GM21367 (cell line): ENCODE results near the gene GAS2L1.

ENCODE experiments used
- ATAC-seq: cut with Tn5 transposase; IDR thresholded peaks from one replicate; pipeline ENCODE4 v1.9.1; 2021; ENCODE audit not compliant: unreplicated experiment

Gene GAS2L1

DNA sequence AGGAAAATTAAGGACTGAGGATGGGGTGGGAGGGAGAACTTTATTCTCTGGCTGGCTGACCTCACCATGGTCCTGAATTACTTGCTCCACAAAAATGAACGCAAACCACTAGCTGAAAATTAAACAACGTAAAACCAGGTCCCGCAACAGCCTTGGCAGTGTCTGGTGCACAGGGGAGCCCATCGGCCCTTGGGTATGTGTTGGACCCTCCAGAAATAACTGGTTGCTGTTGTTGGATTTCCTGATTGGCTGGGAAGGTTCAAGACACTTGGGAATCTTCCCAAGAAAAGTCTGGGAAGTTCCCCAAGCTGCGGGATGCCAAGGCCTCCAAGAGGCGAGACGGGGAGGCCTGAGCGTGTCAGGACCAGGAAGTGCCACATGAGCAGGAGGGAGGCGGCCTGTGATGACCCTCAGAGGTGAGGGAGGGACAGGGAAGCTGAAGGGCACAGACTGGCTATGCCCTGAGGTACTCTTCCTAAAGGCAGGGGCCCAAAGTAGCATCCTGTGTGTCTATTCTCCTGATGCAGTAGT lies 19.4 kb downstream of the GAS2L1 start:
- no peak for ATAC-seq

DNA sequence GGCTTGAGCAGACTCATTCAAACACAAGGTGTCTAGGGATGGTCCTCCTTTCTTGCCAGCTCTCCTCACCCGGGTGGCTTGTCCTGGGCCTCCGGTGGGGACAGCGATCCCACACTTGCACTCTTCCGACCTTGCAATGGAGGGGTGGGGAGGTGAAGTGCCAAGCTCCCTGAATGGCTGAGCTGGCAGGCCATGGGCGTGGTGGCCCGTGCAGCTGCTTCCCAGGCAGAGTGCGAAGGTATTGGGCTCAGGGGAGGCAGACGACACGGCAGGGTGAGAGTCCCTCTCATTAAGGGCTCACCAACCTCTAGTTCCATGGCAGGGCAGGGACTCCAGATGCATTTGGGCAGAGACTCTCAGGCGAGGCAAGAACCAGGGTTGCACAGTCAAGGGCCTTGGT lies 20.0 kb downstream of the GAS2L1 start:
- ATAC-seq, result no peak

DNA sequence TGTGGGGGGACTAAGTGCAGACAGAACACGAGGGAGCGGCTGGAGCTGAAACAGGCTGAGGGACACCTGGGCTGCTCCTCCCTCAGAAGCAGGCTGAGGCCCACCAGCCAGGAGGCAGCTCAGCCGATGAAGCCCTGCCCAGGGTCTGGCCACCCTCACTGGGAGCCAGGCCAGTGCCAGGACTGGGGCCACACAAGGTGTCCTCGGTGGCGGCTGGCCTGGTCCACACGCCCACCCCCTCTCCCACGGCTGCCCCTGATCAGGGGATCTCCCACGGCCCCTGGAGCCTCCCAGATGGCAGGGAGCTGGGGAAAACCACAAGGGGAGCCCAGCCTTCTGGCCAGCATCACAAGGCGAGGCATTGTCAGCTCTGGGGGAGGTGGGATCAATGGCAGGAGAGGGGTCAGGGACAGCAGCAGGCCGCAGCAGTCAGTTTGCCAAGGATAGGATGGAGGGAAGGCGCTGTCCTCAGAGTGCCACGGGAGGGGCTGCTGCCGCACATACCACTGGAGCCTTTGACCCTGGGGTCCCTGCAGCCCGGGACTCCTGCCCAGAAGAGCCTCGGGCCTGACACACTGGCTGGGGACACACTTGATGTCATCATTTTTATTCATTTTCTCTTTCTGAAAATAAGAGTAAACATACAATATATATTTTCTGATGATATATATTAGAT lies 20.8 kb downstream of the GAS2L1 start:
- no peak for ATAC-seq

DNA sequence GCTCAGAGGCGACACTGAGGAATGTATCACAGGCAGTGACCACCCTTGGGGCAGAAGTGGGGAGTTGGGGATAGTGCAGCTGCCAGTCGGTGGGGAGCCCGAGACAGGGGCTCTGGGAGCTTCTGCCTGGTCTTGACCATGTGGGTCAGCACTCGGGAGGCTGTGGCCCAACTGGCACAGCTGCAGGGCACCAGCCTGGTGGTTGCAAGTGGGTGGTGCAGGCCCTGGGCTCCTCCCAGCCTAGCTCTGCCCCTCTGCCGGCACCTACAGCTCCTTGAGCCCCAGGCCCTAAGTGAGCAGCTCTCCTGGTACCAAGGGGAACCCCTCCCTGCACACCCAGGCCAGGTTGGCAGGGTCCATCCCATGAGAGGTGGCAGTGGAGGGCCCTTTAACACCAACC lies 21.6 kb downstream of the GAS2L1 start:
- no peak for ATAC-seq

DNA sequence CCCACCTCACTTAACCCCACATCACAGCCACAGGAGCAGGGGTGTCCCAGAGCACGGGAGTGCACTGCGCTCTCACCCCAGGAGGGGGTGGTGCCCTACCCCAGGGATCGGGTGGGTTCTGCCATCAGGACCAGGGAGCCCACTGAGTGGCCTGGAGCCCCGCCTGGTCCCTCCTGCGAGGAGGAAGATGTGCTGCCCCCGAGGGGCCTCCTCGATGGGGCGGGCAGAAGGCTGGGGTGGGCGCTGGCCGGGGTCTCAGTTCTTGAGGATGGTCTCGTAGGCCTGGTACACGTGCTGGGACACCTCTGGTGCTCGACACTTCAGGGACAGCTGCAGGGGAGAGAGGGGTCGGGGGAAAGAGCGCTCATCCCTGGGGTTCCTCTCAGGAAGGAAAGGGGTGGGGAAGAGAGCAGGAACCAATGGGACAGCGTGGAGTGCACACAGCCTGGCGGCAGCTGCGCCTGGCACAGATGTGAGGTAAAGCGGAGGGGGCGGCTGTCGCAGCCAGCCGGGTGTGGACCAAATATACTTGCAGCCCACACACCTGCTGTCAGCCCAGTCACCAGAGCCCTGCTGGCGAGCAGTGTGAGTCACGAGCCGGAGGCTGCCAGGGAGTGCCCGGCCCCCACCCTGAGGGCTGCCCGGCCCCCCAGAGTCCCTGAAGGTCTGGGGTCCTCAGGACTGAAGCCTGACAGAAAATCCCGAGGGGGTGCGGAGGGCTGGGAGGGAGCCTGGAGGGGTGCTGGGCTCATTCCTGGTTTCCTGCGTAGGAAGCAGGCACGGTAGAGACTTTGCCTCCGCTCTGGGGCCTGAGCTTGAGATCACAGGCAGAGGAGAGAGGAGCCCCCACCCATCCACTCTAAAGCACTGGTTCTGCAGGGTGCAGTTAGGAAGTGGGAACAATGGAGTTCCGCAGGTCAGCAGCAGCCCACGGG lies 22.4 kb downstream of the GAS2L1 start:
- ATAC-seq, result no peak

DNA sequence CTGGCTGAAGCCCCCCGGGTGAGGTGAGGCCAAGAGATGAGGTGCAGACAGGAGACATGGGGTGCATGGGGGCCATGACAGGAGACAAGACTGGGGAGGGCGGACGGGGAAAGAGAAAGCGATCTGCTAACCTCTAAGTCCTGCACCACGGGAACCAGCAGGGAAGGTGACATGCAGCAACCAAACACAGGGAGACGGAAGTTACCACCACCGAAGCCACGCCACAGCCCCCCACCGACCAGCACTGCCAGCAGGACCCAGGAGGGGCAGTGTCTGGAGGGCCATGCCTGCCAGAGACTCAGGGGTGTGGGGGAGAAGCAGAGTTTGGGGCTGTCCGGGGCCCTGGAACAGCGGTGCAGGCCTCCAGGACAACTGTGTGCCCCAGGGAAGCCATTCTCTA lies 23.1 kb downstream of the GAS2L1 start:
- no peak for ATAC-seq

DNA sequence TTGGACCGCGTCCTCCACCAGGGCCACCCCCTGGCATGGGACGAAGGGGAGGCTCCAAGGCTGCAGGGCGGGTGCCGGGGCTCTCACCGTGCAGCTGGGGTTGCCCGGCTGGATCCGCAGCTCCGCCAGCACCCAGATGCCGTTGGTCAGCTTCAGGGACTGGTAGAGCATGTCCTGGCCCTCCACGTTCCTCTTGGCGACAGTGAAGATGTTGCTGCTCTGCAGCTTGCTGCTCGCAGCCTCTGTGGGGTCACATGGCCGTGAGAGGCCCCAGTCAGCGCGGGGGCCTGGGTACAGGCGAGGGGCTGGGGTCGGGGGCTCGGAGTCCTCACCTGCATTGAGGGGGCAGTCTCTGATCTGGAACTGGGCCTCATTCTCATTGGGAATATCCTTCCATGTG lies 23.8 kb downstream of the GAS2L1 start:
- no peak for ATAC-seq

DNA sequence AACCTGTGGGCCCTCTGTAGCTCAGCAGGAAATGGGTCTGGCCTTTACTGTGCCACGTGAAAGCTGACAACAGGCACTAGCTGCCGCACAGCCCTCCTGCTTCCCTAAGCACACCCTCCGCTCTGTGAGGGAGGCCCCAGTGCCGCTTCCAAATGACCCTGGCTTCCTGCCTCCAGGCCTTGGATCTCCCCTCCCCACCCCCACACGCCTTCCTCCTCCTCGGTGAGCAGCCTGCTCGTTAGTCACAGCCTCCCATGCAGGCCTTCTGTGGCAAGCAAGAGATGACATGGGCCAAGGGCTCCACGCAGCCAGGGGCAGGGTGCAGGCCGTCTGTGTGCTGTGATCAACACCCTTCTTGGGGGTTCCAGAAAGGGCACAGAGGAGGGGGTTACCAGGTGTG lies 24.3 kb downstream of the GAS2L1 start:
- ATAC-seq, result no peak

DNA sequence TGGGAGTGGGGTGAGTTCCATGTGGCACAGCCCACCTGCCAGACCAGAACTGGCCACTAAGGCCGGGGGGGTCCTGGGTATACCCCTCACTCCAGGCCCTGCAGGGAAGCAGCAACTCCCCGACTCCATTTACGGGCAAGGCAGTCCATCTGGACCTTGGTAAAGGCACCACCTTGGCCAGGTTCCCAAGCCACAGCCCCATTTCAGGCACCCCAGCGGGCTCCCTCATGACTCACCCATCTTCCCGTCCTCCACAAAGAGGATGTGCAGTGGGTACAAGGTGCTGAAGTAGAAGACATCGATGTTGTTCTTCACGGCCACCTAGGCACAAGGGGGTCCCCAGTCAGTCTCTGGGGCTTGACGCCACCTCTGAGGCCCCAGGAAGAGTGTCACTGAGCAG lies 24.8 kb downstream of the GAS2L1 start:
- ATAC-seq, result no peak

DNA sequence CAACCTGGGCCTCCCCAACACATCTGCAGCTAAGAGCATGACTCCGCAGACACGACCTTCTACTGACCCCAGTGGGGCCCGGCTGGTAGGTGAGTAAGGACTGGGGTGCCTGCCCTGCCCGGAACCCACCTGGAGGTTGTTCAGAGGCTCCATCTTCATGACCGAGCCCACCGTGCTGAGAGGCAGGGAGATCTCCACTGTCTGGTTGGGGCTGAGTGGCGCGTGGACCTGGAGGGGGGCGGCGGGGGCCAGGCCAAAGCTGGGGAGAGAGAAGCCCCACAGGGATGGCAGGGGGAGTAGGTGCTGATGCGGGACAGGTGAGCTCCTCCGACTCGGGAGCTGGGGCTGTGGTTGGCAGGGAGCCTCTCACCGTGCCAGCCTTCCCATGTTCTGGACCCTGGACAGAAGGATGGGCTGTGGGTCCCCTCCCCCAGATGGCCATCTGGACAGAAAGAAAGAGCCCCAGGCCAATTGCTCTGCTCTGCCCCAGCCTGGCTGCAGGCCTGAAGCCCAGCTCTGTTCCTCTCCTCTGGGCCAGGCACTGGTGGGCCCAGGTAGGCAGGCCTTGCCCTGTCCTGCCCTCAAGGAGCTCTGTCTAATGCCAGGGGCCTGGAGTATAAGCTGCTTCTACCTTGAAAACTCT lies 25.3 kb downstream of the GAS2L1 start:
- no peak for ATAC-seq

DNA sequence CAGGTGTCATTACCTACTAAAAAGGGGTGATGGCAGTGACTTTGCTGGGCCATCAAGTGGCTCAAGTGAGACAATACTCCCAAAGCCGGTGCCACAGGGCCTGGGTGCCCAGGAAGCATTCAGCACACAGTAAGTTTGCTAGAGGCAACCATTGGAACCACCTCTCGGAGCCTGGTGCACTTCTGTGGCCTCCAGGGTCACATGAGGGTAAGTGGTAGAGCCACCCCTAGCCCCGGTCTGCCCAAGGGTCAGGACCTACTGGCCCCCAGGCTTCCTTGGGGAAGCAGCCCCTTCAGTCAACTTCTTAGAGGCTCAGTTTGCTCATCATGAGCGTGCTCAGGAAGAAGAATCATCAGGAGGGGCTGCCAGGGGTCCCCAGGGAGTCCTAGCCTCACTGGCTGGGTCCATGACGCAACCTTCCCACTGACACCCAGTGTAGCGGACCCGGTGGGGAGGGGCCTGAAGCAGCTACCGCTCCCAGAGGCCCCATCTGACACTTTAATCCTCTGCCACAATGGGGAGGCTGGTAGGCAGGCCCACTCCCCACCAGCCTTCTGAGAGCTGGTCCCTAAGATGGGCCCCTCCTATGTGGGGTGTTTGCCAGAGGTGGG lies 26.5 kb downstream of the GAS2L1 start:
- ATAC-seq, result no peak

DNA sequence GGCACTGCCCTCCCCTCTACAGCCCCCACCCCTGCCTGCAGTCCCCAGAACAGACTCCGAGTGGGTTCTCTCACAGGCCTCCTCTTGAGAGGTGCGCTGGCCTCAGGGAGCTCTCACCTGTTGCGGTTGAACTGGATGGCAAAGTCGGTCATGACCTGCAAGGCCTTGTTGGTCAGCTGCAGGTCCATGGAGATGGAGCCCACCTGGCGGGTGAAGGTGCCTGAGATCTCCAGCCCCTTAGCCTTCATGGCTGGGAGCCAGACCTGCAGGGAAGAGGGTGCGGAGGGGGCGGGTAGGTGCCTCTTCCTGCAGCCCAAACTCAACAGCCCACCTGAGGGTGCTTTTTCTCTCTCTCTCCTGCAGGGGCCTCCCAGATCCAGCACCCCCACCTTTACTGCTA lies 27.7 kb downstream of the GAS2L1 start:
- no peak for ATAC-seq

DNA sequence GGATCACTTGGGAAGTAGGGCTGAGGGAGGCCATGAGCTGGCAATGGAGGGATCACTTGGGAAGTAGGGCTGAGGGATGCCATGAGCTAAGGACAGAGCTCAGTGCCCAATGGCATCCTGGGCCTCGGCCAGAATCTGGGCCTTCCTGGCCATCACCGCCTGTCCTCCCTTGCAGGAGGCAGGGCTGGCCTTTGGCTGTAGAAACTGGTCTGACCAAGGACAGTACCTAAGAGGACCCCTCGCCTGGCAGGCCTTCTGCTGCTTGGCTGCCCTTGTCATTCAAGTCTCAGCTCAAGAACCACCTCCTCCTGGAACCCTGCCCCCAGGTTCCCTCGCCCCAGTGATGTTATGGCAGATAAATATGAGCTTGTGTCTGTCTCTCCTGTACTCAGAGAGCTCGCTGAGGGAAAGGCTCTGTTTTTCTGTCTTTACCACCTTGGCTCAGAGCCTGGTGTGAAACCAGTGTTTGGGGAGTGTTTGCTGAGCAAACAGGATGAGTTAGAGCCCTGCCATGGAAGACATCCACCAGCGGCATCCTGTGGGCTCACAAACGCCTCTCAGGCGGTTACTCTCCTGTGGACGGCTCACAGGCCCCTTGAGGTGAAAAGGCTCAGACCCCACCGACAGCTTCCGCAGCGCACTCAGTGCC lies 28.4 kb downstream of the GAS2L1 start:
- no peak for ATAC-seq

DNA sequence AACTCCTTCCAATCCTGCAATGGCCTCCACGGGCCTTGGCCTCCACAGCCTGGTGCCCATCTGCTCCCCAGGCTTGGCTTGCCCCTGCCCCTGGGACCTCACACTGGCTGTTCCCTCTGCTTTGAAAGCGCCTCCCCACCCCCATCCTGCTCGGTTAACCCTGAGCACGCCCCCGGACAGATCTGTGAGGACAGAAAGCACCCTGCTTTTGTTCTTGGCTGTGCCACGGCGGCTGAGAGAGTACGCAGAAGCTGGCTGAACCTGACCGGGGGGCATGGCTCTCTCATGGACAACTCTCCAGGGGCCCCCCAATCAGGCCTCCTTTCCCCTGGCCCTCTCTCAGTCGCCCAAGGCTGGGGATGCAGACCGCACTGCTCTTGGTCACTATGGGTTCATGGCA lies 29.2 kb downstream of the GAS2L1 start:
- ATAC-seq, result no peak

DNA sequence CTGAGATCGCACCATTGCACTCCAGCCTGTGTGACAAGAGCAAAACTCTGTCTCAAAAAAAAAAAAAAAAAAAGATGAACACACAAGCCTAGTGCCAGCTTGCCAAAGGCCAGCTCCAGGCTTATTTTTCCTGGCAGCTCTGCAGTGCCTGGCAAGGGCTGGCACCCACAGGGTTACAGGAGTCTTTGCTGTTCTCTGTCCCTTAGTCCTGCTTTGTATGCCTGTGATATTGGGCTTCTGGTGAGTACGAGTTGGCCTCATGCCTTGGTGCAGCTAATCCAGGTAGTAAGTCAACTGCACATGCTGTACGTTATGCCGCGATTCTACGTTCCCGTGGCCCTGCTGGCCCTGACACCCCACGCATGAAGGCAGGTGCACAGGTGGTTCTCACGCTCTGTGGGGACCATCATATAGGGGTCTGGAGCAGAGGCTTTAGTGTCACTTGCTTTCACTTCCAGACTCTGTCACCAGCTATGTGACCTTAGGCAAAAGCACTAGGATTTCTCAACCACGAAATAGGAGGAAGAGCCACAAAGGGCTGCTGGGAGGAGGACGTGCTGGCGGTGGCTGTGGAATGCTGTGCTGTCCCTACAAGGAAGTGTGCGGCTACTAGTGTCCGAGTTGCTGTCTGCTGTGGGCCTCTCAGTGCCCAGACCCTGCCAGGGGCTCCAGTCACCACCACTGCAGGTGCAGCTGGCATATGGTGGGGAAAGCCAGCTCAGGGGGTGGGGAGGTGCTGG lies 30.5 kb downstream of the GAS2L1 start:
- no peak for ATAC-seq

DNA sequence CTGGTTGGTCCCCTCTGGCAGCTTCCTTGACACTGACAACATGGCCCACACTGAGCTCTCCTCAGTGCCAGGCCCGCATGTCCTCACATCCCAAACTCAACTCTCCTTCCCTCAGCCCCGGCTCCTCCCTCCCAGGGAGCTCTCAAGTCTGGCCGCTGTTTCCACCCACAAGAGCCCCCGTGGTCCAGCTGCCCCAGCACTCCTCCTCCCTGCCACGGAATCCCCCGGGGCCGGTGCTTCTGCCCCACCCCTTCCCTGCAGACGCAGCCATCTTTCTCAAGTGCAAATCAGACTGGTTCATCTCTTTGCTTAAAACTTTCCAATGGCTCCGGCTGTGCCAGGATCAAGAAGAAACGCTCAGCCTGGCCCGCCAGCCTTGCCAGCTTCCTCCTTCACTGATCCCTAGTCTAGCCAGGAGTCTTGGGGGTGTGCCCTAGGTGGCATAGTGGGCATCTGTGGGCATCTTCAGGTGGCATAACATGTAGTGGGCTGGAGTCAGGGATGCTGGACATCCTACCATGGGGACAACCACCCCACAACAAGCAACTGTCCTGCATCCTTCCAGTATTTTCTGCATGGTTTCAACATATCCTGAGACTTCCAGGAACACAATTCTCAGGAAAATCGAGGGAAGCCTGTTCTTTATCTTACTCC lies 31.3 kb downstream of the GAS2L1 start:
- ATAC-seq, result no peak

DNA sequence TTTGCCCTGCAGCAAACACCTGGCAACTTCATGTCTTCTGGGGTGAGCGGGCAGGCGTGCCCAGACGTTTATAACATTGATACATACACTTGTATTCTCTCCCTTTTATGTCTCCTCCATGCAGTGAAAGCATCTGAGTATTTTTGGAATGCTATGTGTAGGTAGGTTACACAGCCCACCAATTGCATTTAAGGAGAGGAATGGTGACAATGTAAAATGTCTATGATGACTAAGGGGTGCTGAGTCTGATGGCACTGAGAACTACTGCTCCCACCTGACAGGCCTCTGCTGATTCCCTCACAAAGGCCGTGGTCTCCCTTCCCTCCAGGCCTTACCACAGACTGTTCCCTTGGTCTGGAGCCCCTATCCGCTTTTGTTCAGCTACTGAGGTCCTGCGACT lies 31.9 kb downstream of the GAS2L1 start:
- no peak for ATAC-seq

DNA sequence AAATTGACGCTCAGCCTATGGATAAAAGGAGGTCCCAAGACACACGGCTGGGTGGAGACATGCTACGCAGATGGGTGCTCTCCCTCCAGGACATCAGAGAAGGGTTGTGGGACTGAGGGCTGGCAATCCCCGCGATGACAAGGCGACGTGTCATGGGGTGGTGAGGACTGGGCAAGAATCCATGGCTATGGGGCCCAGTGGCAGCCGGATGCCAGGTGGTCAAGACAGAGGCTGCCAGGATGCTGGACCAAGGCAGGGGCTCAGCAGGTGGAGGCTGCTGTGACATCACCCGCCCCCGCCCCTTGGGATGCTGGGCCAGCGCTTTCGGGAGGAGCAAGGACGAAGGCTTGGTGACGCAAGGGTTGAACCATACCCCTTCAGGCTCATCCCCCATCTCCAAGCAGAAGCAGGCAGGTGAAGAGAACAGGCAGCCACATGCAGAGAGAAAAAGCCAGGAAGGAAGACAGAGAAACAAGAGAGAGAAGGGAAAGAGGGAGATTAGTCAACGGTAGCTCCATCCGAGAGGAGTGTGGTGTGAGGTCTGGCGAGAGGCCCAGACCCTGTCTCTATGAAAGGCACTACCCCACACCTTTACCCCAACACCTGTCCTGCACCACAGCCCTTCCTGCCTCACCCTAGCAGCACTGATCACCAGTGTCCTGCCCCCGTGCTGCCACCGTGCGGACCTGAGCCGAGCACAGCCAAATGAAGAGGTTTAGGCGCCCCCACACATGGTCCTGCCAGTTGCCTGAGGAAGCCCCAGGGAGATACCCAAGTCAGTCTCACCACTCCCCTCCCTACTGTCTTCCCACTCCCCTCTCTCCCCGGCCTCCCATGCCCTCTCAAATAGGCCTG lies 33.2 kb downstream of the GAS2L1 start:
- no peak for ATAC-seq

DNA sequence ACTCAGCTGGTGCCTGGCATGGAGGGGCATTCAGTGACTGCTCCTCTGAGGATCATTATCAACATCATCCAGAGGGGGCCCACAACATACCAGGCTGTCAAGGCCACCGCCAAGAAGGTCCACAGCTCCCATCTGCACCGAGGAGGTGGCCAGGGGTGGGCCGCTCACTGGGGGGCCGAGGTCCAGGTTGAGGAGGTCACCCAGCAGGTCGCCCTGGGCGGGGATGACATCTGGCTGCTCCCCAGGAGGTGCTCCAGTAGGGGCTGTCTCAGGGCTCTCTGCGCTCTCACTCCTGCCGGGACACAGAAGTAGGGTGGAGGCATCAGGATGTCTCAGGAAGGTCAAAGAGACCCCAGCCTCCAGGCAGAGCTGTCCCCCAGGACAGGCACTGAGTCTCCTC lies 34.1 kb downstream of the GAS2L1 start:
- ATAC-seq, result no peak
